ENCODE data around the gene P2RY13.

P2RY13 gene

GRCh38 chr3:151329363-151329762 lies at the start of gene P2RY13:
TSS of gene P2RY13 (minus strand) at chr3:151329549. CDS start at chr3:151329528, 21 bp downstream.
- no peak for DNase-seq (ENCODE audit: low read depth in 1 of 2, low spot score in 1 of 2)

GRCh38 chr3:151377768-151378385 lies 48.5 kb upstream of the P2RY13 start:
- no peak for DNase-seq (ENCODE audit: low read depth in 1 of 2, low spot score in 1 of 2)

- DNase-seq (ENCODE audit: low read depth in 1 of 2, low spot score in 1 of 2), result no peak
Observed at GRCh38 chr3:151372063-151372820, 42.9 kb upstream of the P2RY13 start.

GRCh38 chr3:151371526-151371925 lies 42.2 kb upstream of the P2RY13 start:
- no peak for DNase-seq (ENCODE audit: low read depth in 1 of 2, low spot score in 1 of 2)

GRCh38 chr3:151367448-151367847 lies 38.1 kb upstream of the P2RY13 start:
- no peak for DNase-seq (ENCODE audit: low read depth in 1 of 2, low spot score in 1 of 2)

- DNase-seq (ENCODE audit: low read depth in 1 of 2, low spot score in 1 of 2), result no peak
Observed at GRCh38 chr3:151366993-151367392, 37.6 kb upstream of the P2RY13 start.

- no peak for DNase-seq (ENCODE audit: low read depth in 1 of 2, low spot score in 1 of 2)
Observed at GRCh38 chr3:151362751-151363174, 33.4 kb upstream of the P2RY13 start.

- DNase-seq (ENCODE audit: low read depth in 1 of 2, low spot score in 1 of 2), result no peak
Observed at GRCh38 chr3:151357463-151357850, 28.1 kb upstream of the P2RY13 start.

GRCh38 chr3:151356794-151357462 lies 27.6 kb upstream of the P2RY13 start:
- no peak for DNase-seq (ENCODE audit: low read depth in 1 of 2, low spot score in 1 of 2)

GRCh38 chr3:151351648-151352047 lies 22.3 kb upstream of the P2RY13 start:
- DNase-seq (ENCODE audit: low read depth in 1 of 2, low spot score in 1 of 2), result no peak

- DNase-seq (ENCODE audit: low read depth in 1 of 2, low spot score in 1 of 2), result no peak
Observed at GRCh38 chr3:151351219-151351618, 21.9 kb upstream of the P2RY13 start.

GRCh38 chr3:151350656-151351055 lies 21.3 kb upstream of the P2RY13 start:
- no peak for DNase-seq (ENCODE audit: low read depth in 1 of 2, low spot score in 1 of 2)

- no peak for DNase-seq (ENCODE audit: low read depth in 1 of 2, low spot score in 1 of 2)
Observed at GRCh38 chr3:151347432-151347831, 18.1 kb upstream of the P2RY13 start.

- no peak for DNase-seq (ENCODE audit: low read depth in 1 of 2, low spot score in 1 of 2)
Observed at GRCh38 chr3:151346292-151346691, 16.9 kb upstream of the P2RY13 start.

GRCh38 chr3:151345859-151346258 lies 16.5 kb upstream of the P2RY13 start:
- DNase-seq (ENCODE audit: low read depth in 1 of 2, low spot score in 1 of 2), result no peak

- DNase-seq (ENCODE audit: low read depth in 1 of 2, low spot score in 1 of 2), result no peak
Observed at GRCh38 chr3:151331696-151332095, 2.3 kb upstream of the P2RY13 start.

- DNase-seq (ENCODE audit: low read depth in 1 of 2, low spot score in 1 of 2), result no peak
Observed at GRCh38 chr3:151330899-151331298, 1.6 kb upstream of the P2RY13 start.

- DNase-seq (ENCODE audit: low read depth in 1 of 2, low spot score in 1 of 2), result no peak
Observed at GRCh38 chr3:151330379-151330778, 1.0 kb upstream of the P2RY13 start.

GRCh38 chr3:151328298-151328995 lies 902 bp downstream of the P2RY13 start:
- no peak for DNase-seq (ENCODE audit: low read depth in 1 of 2, low spot score in 1 of 2)

- DNase-seq (ENCODE audit: low read depth in 1 of 2, low spot score in 1 of 2), result no peak
Observed at GRCh38 chr3:151327571-151328198, 1.7 kb downstream of the P2RY13 start.

GRCh38 chr3:151322511-151322910 lies 6.8 kb downstream of the P2RY13 start:
- DNase-seq (ENCODE audit: low read depth in 1 of 2, low spot score in 1 of 2), result no peak
